Amniotic stem cell (primary cell): ENCODE data around the gene NOC2L.

Experiments
- DNase-seq: peaks from one replicate; lab custom pipeline; 2025; lab: John Stamatoyannopoulos, UW

NOC2L gene

GRCh38 chr1:916173-917075 lies 42.6 kb downstream of the NOC2L start:
- DNase-seq: no peak

GRCh38 chr1:915295-916172 lies 43.5 kb downstream of the NOC2L start:
- no peak for DNase-seq

GRCh38 chr1:914891-915280 lies 44.2 kb downstream of the NOC2L start:
- DNase-seq: no peak

- DNase-seq: no peak
Observed at GRCh38 chr1:914131-914890, 44.7 kb downstream of the NOC2L start.

- DNase-seq: no peak
Observed at GRCh38 chr1:913491-914130, 45.4 kb downstream of the NOC2L start.

- DNase-seq: no peak
Observed at GRCh38 chr1:912740-913301, 46.2 kb downstream of the NOC2L start.

GRCh38 chr1:911875-912739 lies 46.9 kb downstream of the NOC2L start:
- DNase-seq: no peak

GRCh38 chr1:910881-911721 lies 48.0 kb downstream of the NOC2L start:
- no peak for DNase-seq

GRCh38 chr1:910311-910880 lies 48.7 kb downstream of the NOC2L start:
- no peak for DNase-seq

- DNase-seq: no peak
Observed at GRCh38 chr1:909861-910310, 49.2 kb downstream of the NOC2L start.

- DNase-seq: no peak
Observed at GRCh38 chr1:908661-909060, 50.4 kb downstream of the NOC2L start.

- no peak for DNase-seq
Observed at GRCh38 chr1:907611-908451, 51.2 kb downstream of the NOC2L start.

GRCh38 chr1:906600-907420 lies 52.2 kb downstream of the NOC2L start:
- DNase-seq: no peak

- no peak for DNase-seq
Observed at GRCh38 chr1:905811-906599, 53.1 kb downstream of the NOC2L start.

- no peak for DNase-seq
Observed at GRCh38 chr1:905071-905749, 53.8 kb downstream of the NOC2L start.
